SKM-1 treated with dmso at 0.1 percent for 144 hours (cell line): ENCODE data around the gene KIR3DL2.
A peak's percentile ranks its signal among the peaks of the same experiment; 100 is the strongest.
"Not testable (repeated sequence)": the region's sequence is repeated elsewhere in the genome, so short reads cannot be mapped to it uniquely, and the experiment has no call there.

ENCODE experiments used
- DNase-seq: peaks from one replicate; lab custom pipeline; 2025; ENCODE audit not compliant: unreplicated experiment; lab: John Stamatoyannopoulos, UW

The KIR3DL2 gene

DNA sequence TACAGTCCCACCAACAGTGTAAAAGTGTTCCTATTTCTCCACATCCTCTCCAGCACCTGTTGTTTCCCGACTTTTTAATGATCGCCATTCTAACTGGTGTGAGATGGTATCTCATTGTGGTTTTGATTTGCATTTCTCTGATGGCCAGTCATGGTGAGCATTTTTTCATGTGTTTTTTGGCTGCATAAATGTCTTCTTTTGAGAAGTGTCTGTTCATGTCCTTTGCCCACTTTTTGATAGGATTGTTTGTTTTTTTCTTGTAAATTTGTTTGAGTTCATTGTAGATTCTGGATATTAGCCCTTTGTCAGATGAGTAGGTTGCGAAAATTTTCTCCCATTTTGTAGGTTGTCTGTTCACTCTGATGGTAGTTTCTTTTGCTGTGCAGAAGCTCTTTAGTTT, 13.2 kb downstream of the KIR3DL2 start:
- DNase-seq, result not testable (repeated sequence)

GRCh38 chr19:54871696-54872095, 21.5 kb downstream of the KIR3DL2 start:
- DNase-seq, result no peak

GRCh38 chr19:54873990-54874389, 23.7 kb downstream of the KIR3DL2 start, which contains the start of gene FCAR:
Gene FCAR, plus strand, starts transcription at chr19:54874235. Its CDS starts 55 bp downstream, at chr19:54874290.
- DNase-seq, result peak; percentile 16

DNA sequence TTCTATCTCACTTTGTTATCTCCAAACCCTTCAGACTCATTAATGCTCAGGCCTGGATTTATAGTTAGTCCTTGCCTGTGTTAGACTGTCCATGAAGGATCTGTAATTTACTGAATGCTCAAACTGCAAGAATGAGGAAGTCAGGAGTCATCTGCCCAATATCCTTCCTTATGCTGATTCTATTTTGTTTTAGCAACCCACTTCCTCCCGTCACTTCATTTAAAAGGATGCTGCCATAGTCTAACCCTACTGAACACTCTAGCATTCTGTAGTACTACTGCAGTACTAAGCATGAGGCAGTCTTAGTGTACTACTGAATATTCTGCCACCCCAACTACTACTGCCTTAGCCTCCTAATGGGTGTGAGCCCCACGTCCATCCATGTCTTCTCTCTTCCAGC, 25.3 kb downstream of the KIR3DL2 start:
- peak; percentile 56 for DNase-seq

DNA sequence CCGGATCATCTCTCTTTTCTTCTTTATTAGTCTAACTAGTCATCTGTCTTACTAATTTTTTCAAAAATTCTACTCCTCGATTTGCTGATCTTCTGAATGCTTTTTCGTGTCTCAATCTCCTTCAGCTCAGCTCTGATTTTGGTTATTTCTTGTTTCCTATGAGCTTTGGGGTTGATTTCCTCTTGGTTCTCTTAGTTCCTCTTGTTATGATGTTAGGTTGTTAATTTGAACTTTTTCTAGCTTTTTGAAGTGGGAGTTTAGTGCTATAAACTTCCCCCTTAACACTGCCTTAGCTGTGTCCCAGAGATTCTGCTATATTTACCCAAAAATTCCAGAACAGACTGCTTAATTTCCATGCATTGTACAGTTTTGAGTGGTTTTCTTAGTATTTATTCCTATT, 27.2 kb downstream of the KIR3DL2 start:
- DNase-seq, result no peak

DNA sequence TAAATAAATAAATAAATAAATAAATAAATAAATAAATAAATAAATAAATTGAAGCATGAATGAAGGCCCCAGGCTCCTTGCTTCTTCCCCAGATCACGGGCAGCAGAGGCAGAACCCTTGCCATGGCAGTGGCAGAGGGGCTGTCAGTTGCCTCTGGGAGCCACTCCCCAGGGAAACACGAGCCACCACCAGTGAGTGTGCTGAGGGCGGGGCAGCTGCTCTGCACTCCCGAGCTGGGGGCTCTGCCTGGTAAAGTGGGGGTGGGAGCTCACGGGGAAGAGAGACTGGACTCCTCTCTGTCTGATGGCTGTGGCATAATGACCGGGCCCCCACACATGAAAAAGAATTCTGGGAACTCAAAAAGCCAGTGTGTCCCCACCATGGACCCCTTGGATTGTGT, 31.6 kb downstream of the KIR3DL2 start:
- DNase-seq, result no peak

DNA sequence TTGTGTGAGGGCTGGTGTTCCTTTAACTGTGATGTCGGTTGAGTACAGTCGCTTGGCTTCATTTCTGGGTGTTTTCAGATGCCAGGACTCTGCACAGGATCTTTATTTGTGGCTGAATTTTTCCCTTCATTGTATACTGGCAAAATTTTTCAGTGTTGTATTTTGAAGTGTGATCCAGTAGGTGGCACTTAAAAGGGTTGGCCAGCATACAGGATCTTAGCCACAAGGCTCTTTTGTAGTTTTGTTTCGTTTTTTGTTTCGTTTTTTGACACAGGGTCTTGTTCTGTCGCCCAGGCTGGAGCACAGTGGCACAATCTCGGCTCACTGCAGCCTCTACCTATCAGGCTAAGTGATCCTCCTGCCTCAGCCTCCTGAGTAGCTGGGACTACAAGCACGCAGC, 32.5 kb downstream of the KIR3DL2 start:
- DNase-seq, result no peak

- DNase-seq, result no peak
Observed at GRCh38 chr19:54883228-54883627, 33.0 kb downstream of the KIR3DL2 start.

GRCh38 chr19:54888239-54888638, 38.0 kb downstream of the KIR3DL2 start:
- no peak for DNase-seq

- no peak for DNase-seq
Observed at GRCh38 chr19:54889566-54889965, 39.3 kb downstream of the KIR3DL2 start.

DNA sequence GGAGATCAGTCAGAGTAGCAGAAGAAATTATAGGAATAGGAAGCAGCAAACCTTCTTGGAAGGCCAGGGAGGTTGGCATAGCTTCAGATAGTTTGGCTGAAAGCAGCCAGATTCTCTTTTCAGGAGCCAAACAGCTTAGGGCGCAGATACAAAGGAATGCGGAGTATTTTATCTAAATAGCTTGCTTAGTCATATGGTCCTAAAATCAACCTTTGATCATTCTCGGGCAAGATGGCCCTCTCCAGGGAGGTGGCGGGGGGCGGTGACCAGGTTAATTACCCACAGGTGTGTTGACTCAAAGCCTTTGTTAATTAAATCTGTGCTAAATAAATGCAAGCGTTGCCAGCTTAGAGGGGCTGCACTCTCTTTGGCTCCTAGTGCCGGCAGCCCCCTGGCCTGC, 43.2 kb downstream of the KIR3DL2 start:
- no peak for DNase-seq

DNA sequence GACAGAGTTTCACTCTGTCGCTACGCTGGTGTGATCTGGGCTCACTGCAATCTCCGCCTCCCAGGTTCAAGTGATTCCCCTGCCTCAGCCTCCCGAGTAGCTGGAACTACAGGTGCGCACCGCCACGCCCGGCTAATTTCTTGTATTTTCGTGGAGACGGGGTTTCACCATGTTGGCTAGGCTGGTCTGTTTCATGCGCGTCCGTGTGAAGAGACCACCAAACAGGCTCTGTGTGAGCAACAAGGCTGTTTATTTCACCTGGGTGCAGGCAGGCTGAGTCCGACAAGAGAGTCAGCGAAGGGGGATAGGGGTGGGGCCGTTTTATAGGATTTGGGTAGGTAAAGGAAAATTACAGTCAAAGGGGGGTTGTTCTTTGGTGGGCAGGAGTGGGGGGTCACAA, 43.9 kb downstream of the KIR3DL2 start:
- not testable (repeated sequence) for DNase-seq

DNA sequence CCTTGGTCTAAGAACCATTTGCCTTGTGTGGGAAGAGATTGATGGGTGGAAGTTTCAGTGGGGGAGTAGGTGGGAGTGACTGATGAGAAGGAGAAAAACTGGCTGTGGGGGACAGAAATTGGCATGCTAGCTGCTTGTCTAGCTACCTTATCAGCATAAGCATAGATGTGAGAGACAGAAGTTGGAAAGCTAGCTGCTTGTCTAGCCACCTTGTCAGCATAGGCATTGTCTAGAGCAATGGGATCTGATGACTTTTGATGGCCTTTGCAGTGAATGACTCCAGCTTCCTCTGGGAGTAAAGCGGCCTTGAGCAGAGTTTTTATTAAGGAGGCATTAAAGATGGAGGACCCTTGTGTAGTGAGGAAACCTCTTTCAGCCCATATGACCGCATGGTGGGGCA, 45.8 kb downstream of the KIR3DL2 start:
- no peak for DNase-seq

DNA sequence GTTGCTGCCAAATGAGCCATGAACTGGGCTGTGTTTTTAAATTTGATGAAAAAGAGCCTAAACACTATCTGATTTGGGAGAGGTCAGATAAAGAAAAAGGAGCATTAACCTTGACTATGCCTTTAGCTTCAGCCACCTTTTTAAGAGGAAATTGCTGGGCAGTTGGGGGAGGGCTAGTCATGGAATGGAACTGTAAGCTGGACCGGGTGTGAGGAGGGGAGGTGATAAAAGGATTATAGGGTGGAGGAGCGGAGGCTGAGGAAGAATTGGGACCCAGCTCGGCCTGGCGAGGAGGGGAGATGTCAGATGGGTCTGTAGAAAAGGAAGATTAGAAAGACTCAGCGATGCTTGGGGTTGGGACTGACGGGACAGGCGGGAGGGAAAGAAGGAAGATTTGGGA, 48.4 kb downstream of the KIR3DL2 start:
- DNase-seq, result not testable (repeated sequence)

DNA sequence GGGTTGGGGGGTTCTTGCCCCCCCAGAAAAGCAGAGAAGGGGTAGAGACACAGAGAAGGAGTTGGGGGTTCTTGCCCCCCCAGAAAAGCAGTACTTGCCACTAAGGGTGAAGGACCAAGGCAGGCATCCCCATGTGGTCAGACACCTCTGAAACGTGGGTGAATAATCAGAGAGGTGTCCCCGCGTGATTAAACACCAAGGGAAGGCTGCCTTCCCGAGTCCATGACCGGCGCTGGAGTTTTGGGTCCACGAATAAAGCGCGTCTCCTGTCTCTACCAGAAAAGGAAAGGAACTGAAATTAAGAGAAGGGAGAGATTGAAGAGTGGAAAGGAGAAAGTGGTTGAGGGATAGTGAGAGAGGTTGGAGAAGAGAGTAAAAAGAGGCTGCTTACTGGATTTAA, 49.4 kb downstream of the KIR3DL2 start:
- not testable (repeated sequence) for DNase-seq

DNA sequence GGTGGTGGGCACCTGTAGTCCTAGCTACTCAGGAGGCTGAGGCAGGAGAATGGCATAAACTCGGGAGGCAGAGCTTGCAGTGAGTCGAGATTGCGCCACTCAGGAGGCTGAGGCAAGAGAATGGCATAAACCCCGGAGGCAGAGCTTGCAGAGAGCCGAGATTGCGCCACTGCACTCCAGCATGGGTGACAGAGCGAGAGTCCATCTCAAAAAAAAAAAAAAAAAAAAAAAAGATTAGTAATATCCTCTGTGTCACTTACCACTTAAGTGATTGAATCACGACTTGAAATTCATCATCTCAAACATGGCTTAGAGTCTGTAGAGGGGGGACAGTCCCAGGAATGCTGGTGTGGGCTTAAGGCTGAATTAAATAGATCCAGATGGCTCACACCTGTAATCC, 50.9 kb downstream of the KIR3DL2 start:
- peak; percentile 4 for DNase-seq

GRCh38 chr19:54902061-54902460, 51.8 kb downstream of the KIR3DL2 start:
- no peak for DNase-seq

DNA sequence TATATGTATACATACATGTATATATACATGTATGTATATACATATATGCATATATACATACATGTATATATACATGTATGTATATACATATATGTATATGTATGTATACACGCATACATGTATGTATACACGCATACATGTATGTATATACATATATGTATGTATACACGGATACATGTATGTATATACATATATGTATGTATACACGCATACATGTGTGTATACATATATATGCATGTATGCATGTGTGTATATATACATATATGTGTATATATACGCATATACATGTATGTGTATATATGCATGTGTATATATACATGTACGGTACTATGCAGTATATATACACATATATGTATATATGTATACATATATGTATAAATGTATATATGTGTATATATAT, 53.1 kb downstream of the KIR3DL2 start:
- DNase-seq, result no peak

DNA sequence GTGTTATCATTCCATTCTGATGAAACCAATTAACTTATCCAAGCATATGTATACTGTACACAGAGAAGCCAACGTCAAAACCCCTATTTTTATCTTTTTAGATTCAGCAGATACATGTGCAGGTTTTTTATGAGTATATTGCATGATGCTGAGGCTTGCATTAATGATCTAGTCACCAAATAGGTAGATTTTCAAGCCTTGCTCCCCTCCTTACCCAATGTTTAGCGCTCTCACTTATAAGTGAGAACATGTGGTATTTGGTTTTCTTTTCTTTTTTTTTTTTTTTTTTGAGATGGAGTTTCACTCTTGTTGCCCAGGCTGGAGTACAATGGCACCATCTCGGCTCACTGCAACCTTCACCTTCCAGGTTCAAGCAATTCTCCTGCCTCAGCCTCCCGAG, 54.0 kb downstream of the KIR3DL2 start:
- not testable (repeated sequence) for DNase-seq

DNA sequence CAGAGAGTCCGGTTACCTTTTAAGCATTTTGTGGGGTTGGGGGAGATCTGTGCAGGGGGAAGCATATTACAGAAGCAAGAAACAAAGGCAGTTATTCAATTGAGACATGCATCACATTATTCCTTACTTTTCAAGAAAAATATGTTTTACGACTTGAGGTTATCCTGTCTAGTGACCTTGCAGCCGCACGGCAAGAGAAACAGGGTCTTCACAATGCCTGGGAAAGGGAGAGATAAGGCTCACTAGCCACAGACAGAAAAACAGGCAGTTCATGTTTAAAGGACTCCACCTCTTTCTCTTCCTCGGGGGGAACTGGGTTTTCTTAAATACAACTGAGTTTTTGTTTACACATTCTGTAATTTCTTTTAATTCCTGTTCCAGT, 55.2 kb downstream of the KIR3DL2 start:
- no peak for DNase-seq

- DNase-seq, result no peak
Observed at GRCh38 chr19:54905803-54906511, 55.7 kb downstream of the KIR3DL2 start, which contains the start of gene NCR1. Gene NCR1, plus strand, starts transcription at chr19:54906148. Its CDS starts 40 bp downstream, at chr19:54906188.

DNA sequence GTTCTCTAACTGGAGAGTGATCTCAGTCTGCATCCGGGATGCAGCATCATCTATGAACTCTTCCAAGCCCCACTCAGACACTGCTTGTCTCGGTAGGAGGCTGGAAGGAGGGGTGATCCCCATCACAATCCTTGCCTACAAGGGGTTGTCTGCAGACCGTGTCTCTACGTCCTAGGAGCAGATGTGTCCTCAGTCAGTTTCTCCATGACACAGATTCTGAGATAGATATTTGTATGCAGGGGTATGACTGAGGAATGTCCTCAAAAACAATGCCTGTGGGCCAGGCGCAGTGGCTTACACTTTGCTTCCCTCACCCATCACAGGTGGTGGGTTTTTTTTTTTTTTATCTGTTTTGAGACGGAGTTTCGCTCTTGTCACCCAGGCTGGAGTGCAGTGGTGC, 56.6 kb downstream of the KIR3DL2 start:
- DNase-seq, result no peak

- DNase-seq, result not testable (repeated sequence)
Observed at GRCh38 chr19:54907899-54908298, 57.7 kb downstream of the KIR3DL2 start.
